Neural cell (in vitro differentiated cells): ENCODE data around the gene FAM171A2. TPM values are rescaled to one million over a fixed set of nuclear protein-coding genes. Genes with fewer than 3 reads are reported as not detected.
"Not testable (repeated sequence)": the region's sequence is repeated elsewhere in the genome, so short reads cannot be mapped to it uniquely, and the experiment has no call there.

Experiments used
- H2AFZ ChIP-seq: fragments of 200-600, 300-800 bp; sonication (generic), shearing (Covaris generic); 2 replicates; pipeline ENCODE4 v1.6.0; 2014; ENCODE audit warnings: low read depth, mild to moderate bottlenecking, antibody characterized with exemption, low read length, moderate library complexity
- H3F3A ChIP-seq: fragments of 200-600 bp; shearing (Covaris generic); 2 replicates; pipeline ENCODE4 v1.6.1; 2016; ENCODE audit warnings: mild to moderate bottlenecking, moderate library complexity, mixed read lengths, antibody characterized with exemption, low read length; ENCODE audit not compliant: insufficient read depth, poor library complexity, severe bottlenecking
- H3K27ac ChIP-seq: fragments of 200-600, 300-800 bp; sonication (generic), shearing (Covaris generic); 2 replicates; pipeline ENCODE4 v1.5.1; 2014; ENCODE audit warnings: mild to moderate bottlenecking, low read length, moderate library complexity
- H3K27me3 ChIP-seq: fragments of 300-800, 200-600 bp; sonication (generic), shearing (Covaris generic); 2 replicates; pipeline ENCODE4 v1.6.0; 2014; ENCODE audit warnings: mild to moderate bottlenecking, low read depth, low read length, moderate library complexity; ENCODE audit not compliant: insufficient read depth
- H3K36me3 ChIP-seq: fragments of 300-800, 200-600 bp; sonication (generic), shearing (Covaris generic); 2 replicates; pipeline ENCODE4 v1.5.1; 2014; ENCODE audit warnings: mild to moderate bottlenecking, antibody characterized with exemption, low read length, moderate library complexity; ENCODE audit not compliant: insufficient read depth
- H3K4me2 ChIP-seq: fragments of 300-800, 200-600 bp; sonication (generic), shearing (Covaris generic); 2 replicates; pipeline ENCODE4 v1.6.0; 2014; ENCODE audit warnings: mild to moderate bottlenecking, low read length
- H3K4me3 ChIP-seq: fragments of 300-800, 200-600 bp; sonication (generic), shearing (Covaris generic); 2 replicates; pipeline ENCODE4 v1.5.1; 2014; ENCODE audit warnings: mild to moderate bottlenecking, low read length, moderate library complexity
- H3K79me2 ChIP-seq: fragments of 200-600 bp; shearing (Covaris generic); replicated peaks from 2 replicates; pipeline ENCODE4 v1.6.0; 2014; ENCODE audit warnings: mild to moderate bottlenecking, low read length, moderate library complexity; ENCODE audit not compliant: insufficient read depth
- H3K9ac ChIP-seq: fragments of 300-800, 200-600 bp; sonication (generic), shearing (Covaris generic); 2 replicates; pipeline ENCODE4 v1.6.1; 2016; ENCODE audit warnings: mild to moderate bottlenecking, low read length, mixed read lengths
- H3K9me2 ChIP-seq: fragments of 200-600 bp; shearing (Covaris generic); 2 replicates; pipeline ENCODE4 v1.6.1; 2016; ENCODE audit warnings: mild to moderate bottlenecking, low read length, mixed read lengths; ENCODE audit not compliant: insufficient read depth
- H3K9me3 ChIP-seq: fragments of 200-600, 300-800 bp; sonication (generic), shearing (Covaris generic); 2 replicates; pipeline ENCODE4 v1.6.1; 2016; ENCODE audit warnings: mild to moderate bottlenecking, mixed run types, low read length, moderate library complexity, mixed read lengths
- H4K20me1 ChIP-seq: fragments of 200-600 bp; shearing (Covaris generic); 2 replicates; pipeline ENCODE4 v1.6.1; 2016; ENCODE audit warnings: mild to moderate bottlenecking, mixed run types; ENCODE audit not compliant: insufficient read depth
- EP300 ChIP-seq: fragments of 450-650 bp; conservative IDR thresholded peaks from 2 replicates; pipeline ENCODE4 v1.6.1; 2014; ENCODE audit warnings: antibody characterized with exemption, mild to moderate bottlenecking, moderate library complexity; ENCODE audit not compliant: poor library complexity, severe bottlenecking
- EZH2 ChIP-seq: fragments of 200-600, 300-800 bp; shearing (Covaris generic), sonication (generic); IDR thresholded peaks from 2 replicates; pipeline ENCODE4 v1.6.1; 2014; ENCODE audit warnings: antibody characterized with exemption, low read length, borderline replicate concordance, mild to moderate bottlenecking; ENCODE audit not compliant: insufficient read depth, poor library complexity, severe bottlenecking
- MXI1 ChIP-seq: fragments of 450-650 bp; conservative IDR thresholded peaks from 2 replicates; pipeline ENCODE4 v1.6.1; 2014; ENCODE audit warnings: antibody characterized with exemption, mild to moderate bottlenecking; ENCODE audit not compliant: poor library complexity, severe bottlenecking
- POLR2AphosphoS5 ChIP-seq: IDR thresholded peaks from 2 replicates; pipeline ENCODE4 v1.6.1; 2012
- RAD21 ChIP-seq: fragments of 450-650 bp; conservative IDR thresholded peaks from 2 replicates; pipeline ENCODE4 v1.6.1; 2014; ENCODE audit warnings: antibody characterized with exemption, mild to moderate bottlenecking, moderate library complexity
- SMC3 ChIP-seq: fragments of 450-650 bp; conservative IDR thresholded peaks from 2 replicates; pipeline ENCODE4 v1.6.1; 2014; ENCODE audit warnings: antibody characterized with exemption, mild to moderate bottlenecking, moderate library complexity; ENCODE audit not compliant: poor library complexity
- TAF1 ChIP-seq: IDR thresholded peaks from 2 replicates; pipeline ENCODE4 v1.6.1; 2012; ENCODE audit warnings: low read depth
- polyA plus RNA-seq: library from polyadenylated mRNA; depleted of rRNA; stranded (reverse); fragments of >200 nt; gene quantifications from 2 replicates; pipeline ENCODE4 v1.2.3, GENCODE V29; 2014
- TF ChIP-seq, protein P1 (sequence below): IDR thresholded peaks from 2 replicates; pipeline ENCODE4 v1.6.1; 2012; ENCODE audit warnings: borderline replicate concordance
- TF ChIP-seq, protein P2 (sequence below): fragments of 450-650 bp; IDR thresholded peaks from 2 replicates; pipeline ENCODE4 v1.5.1; 2014; ENCODE audit warnings: antibody characterized with exemption, mild to moderate bottlenecking, moderate library complexity; ENCODE audit not compliant: poor library complexity, severe bottlenecking

Gene FAM171A2
- polyA plus RNA-seq, 1 donor from 2014 or later, result 73.6 TPM

DNA sequence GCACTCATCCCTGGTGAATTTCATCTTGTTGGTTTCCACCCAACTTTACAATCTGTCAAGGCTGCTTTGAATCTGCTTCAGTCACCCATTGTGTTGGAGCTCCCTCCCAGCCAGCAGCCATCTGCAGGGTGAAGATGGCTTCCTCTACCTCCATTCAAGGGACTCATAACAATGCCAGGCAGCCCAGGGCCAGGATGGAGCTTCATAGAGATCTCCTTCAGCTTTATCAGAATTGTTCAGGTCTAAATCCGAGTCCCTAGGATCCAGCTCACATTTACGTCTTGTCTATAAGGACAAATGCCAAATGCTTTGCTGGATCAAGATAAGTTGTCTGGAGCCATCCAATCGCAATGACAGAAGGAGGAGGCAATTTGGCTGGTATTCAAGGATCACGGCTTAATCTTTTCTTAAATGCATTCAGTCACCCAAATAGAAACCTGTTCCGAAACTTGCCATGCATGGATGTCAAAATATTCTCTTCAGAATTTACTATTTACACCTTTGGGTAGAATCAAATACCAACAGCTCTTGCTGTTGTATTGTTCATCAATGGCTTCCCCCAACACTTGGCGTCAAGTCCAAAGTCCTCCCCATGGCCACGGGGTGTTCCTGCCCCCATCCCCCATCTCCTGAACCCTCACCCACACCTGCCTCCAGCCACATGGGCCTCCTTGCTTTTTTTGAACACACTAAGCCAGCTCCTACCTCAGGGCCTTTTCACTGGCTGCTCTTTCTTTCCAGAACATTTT lies 3.8 kb upstream of the FAM171A2 start:
- Histone ChIP-seq H2AFZ (no peak overlapping the region), H3K27ac (no peak overlapping the region), H3F3A (no peaks in the 10 kb centered on the region), H4K20me1 (peaks cover 1% of the 10 kb centered on the region), H3K4me3 (no peak overlapping the region), H3K9ac (no peak overlapping the region), H3K36me3 (no peaks in the 10 kb centered on the region), H3K9me3 (no peaks in the 10 kb centered on the region), H3K27me3 (no peaks in the 10 kb centered on the region), H3K4me2 (no peak overlapping the region), H3K79me2 (peaks cover 17% of the 10 kb centered on the region), H3K9me2 (no peaks in the 10 kb centered on the region)
- TF ChIP-seq, protein P1, sequence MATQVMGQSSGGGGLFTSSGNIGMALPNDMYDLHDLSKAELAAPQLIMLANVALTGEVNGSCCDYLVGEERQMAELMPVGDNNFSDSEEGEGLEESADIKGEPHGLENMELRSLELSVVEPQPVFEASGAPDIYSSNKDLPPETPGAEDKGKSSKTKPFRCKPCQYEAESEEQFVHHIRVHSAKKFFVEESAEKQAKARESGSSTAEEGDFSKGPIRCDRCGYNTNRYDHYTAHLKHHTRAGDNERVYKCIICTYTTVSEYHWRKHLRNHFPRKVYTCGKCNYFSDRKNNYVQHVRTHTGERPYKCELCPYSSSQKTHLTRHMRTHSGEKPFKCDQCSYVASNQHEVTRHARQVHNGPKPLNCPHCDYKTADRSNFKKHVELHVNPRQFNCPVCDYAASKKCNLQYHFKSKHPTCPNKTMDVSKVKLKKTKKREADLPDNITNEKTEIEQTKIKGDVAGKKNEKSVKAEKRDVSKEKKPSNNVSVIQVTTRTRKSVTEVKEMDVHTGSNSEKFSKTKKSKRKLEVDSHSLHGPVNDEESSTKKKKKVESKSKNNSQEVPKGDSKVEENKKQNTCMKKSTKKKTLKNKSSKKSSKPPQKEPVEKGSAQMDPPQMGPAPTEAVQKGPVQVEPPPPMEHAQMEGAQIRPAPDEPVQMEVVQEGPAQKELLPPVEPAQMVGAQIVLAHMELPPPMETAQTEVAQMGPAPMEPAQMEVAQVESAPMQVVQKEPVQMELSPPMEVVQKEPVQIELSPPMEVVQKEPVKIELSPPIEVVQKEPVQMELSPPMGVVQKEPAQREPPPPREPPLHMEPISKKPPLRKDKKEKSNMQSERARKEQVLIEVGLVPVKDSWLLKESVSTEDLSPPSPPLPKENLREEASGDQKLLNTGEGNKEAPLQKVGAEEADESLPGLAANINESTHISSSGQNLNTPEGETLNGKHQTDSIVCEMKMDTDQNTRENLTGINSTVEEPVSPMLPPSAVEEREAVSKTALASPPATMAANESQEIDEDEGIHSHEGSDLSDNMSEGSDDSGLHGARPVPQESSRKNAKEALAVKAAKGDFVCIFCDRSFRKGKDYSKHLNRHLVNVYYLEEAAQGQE, result no peak
- TF ChIP-seq EZH2 (no peak), EP300 (no peak), TAF1 (no peak), RAD21 (no peak)
- TF ChIP-seq, protein P2, sequence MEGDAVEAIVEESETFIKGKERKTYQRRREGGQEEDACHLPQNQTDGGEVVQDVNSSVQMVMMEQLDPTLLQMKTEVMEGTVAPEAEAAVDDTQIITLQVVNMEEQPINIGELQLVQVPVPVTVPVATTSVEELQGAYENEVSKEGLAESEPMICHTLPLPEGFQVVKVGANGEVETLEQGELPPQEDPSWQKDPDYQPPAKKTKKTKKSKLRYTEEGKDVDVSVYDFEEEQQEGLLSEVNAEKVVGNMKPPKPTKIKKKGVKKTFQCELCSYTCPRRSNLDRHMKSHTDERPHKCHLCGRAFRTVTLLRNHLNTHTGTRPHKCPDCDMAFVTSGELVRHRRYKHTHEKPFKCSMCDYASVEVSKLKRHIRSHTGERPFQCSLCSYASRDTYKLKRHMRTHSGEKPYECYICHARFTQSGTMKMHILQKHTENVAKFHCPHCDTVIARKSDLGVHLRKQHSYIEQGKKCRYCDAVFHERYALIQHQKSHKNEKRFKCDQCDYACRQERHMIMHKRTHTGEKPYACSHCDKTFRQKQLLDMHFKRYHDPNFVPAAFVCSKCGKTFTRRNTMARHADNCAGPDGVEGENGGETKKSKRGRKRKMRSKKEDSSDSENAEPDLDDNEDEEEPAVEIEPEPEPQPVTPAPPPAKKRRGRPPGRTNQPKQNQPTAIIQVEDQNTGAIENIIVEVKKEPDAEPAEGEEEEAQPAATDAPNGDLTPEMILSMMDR, result no peak

DNA sequence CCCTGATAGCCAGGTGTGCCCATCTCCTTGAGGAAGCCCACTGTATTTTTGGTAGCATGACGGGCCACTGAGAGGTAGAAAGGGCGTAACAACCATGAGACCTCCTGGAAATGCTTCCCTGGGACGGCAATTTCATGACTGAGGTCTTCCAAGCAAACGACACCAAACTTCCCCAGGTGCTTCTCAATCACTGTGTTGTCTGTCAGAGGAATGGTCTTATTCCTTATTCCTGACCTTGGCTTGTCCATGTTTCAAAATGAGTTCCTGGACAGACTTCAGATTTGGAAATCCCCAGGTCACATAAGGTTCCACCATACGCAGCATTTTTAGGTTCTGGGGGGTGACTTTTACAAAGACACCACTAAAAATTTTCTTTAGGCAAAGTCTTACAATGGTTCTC lies 1.4 kb upstream of the FAM171A2 start:
- not testable (repeated sequence) for H3K9me3 ChIP-seq, H3K9ac ChIP-seq, H3K4me2 ChIP-seq, H2AFZ ChIP-seq, H3K27me3 ChIP-seq, H3K36me3 ChIP-seq, H3K27ac ChIP-seq, H3K9me2 ChIP-seq, H3K4me3 ChIP-seq, H3F3A ChIP-seq
- Histone ChIP-seq H3K79me2 (peaks cover 40% of the 10 kb centered on the region), H4K20me1 (peaks cover 24% of the 10 kb centered on the region)

- Histone ChIP-seq H3K9me2 (no peaks in the 10 kb centered on the region), H3F3A (no peaks in the 10 kb centered on the region), H3K4me2 (peak overlapping the region; percentile 78), H3K9ac (peak overlapping the region; percentile 98), H3K36me3 (no peaks in the 10 kb centered on the region), H3K27ac (peak overlapping the region; percentile 91), H3K27me3 (no peaks in the 10 kb centered on the region), H3K4me3 (peak overlapping the region; percentile 95), H3K9me3 (no peaks in the 10 kb centered on the region), H3K79me2 (peaks cover 55% of the 10 kb centered on the region), H4K20me1 (peaks cover 39% of the 10 kb centered on the region), H2AFZ (peak overlapping the region; percentile 57)
- no peak for TF ChIP-seq SMC3
- TF ChIP-seq POLR2AphosphoS5, result peak; percentile 58
- TF ChIP-seq EP300, result no peak
- no peak for TF ChIP-seq MXI1
- no peak for TF ChIP-seq EZH2
- TF ChIP-seq TAF1, result peak; percentile 36
- no peak for TF ChIP-seq RAD21
- TF ChIP-seq, protein P2, result no peak
- TF ChIP-seq, protein P1, result peak; percentile 11
These were observed 572 bp downstream of the FAM171A2 start for GRCh38 chr17:44362949-44363612.
